H1 (cell line): ENCODE data around the gene UBE2J1. TPM values are rescaled to one million over a fixed set of nuclear protein-coding genes. Genes with fewer than 3 reads are reported as not detected.

Experiments used
- CTCF ChIA-PET: fragments of 300-600 bp; sonication (Branson Sonifier 250); formaldehyde crosslinking; loops from one replicate; lab custom pipeline; 2021; ENCODE audit not compliant: partially characterized antibody; lab: Charles Lee
- POLR2A ChIA-PET: fragments of 300-600 bp; sonication (Branson Sonifier 250); formaldehyde crosslinking; loops from one replicate; lab custom pipeline; 2021; ENCODE audit warnings: inconsistent platforms; ENCODE audit not compliant: partially characterized antibody; lab: Charles Lee
- DNase-seq, 2 experiments: peaks; one replicate each; pipeline versions ENCODE4 v3.0.0 to v3.0.0-alpha.2; 2010 to 2022; ENCODE audit warnings: low spot score in 2 of 2, low read depth in 1 of 2, mixed read lengths in 1 of 2
- FAIRE-seq: peaks from 2 replicates; lab custom pipeline; 2011; peaks lifted over from hg19 to GRCh38; lab: Jason Lieb, UNC
- H2AFZ ChIP-seq: 2 replicates; pipeline ENCODE4 v1.8.1; 2012; ENCODE audit warnings: low read length, inconsistent platforms
- H2AK5ac ChIP-seq: 2 replicates; pipeline ENCODE4 v1.6.1; 2013; ENCODE audit warnings: low read depth, low read length
- H2BK120ac ChIP-seq: replicated peaks from 2 replicates; pipeline ENCODE3; 2013; ENCODE audit warnings: low read depth, low read length, inconsistent platforms
- H2BK12ac ChIP-seq: 2 replicates; pipeline ENCODE4 v1.6.1; 2013; ENCODE audit warnings: low read depth, low read length
- H2BK15ac ChIP-seq: 2 replicates; pipeline ENCODE4 v1.6.1; 2013; ENCODE audit warnings: low read length
- H2BK20ac ChIP-seq: 2 replicates; pipeline ENCODE4 v1.6.1; 2013; ENCODE audit warnings: low read length
- H2BK5ac ChIP-seq: 2 replicates; pipeline ENCODE4 v1.6.1; 2013; ENCODE audit warnings: low read depth, low read length
- H3K14ac ChIP-seq: 2 replicates; pipeline ENCODE4 v1.6.1; 2013; ENCODE audit warnings: inconsistent platforms; ENCODE audit not compliant: insufficient read length
- H3K18ac ChIP-seq: 2 replicates; pipeline ENCODE4 v1.6.1; 2013; ENCODE audit warnings: low read length; ENCODE audit errors: extremely low read depth
- H3K23ac ChIP-seq: 2 replicates; pipeline ENCODE4 v1.6.1; 2013; ENCODE audit warnings: inconsistent platforms; ENCODE audit not compliant: insufficient read length
- H3K23me2 ChIP-seq: 2 replicates; pipeline ENCODE4 v1.6.1; 2013; ENCODE audit warnings: low read depth, low read length
- H3K27ac ChIP-seq: 2 replicates; pipeline ENCODE4 v1.6.1; 2011; ENCODE audit warnings: low read depth, low read length, inconsistent platforms
- H3K27me3 ChIP-seq, 4 experiments: replicated peaks in 1 of 4; 1 replicate in 1 of 4; 2 replicates in 3 of 4; pipeline versions ENCODE4 v1.6.1 to v1.8.1; 2011 to 2013; ENCODE audit warnings: low read length in 3 of 4, mild to moderate bottlenecking in 3 of 4, inconsistent platforms in 2 of 4, mixed read lengths in 2 of 4, moderate library complexity in 1 of 4; ENCODE audit not compliant: control insufficient read depth in 3 of 4, insufficient read depth in 3 of 4; ENCODE audit errors: extremely low read depth in 1 of 4
- H3K36me3 ChIP-seq, 4 experiments: 2 replicates each; pipeline versions ENCODE4 v1.6.1 to v1.8.1; 2011 to 2013; ENCODE audit warnings: mild to moderate bottlenecking in 4 of 4, low read length in 3 of 4, moderate library complexity in 2 of 4, control low read depth in 1 of 4, inconsistent platforms in 1 of 4; ENCODE audit not compliant: insufficient read depth in 4 of 4, control insufficient read depth in 2 of 4
- H3K4ac ChIP-seq: replicated peaks from 2 replicates; pipeline ENCODE3; 2013; ENCODE audit warnings: low read length, low read depth, mixed read lengths, inconsistent platforms; ENCODE audit not compliant: insufficient read length
- H3K4me1 ChIP-seq, 4 experiments: replicated peaks in 1 of 4; 1 replicate in 1 of 4; 2 replicates in 3 of 4; pipeline versions ENCODE4 v1.6.1 to v1.8.1; 2011 to 2013; ENCODE audit warnings: low read length in 3 of 4, inconsistent platforms in 2 of 4, mixed read lengths in 1 of 4; ENCODE audit not compliant: insufficient read depth in 4 of 4, control insufficient read depth in 3 of 4
- H3K4me2 ChIP-seq, 2 experiments: 2 replicates each; pipeline versions ENCODE4 v1.6.1 to v1.8.1; 2011 to 2013; ENCODE audit warnings: low read depth in 2 of 2, low read length in 2 of 2, control low read depth in 1 of 2, inconsistent platforms in 1 of 2, mild to moderate bottlenecking in 1 of 2; ENCODE audit not compliant: insufficient read depth in 1 of 2
- H3K4me3 ChIP-seq, 4 experiments: fragments of 200-600, 300-600 bp in 1 of 4; sonication (generic), shearing (Covaris generic), sonication (Bioruptor Twin) in 1 of 4; 2 replicates each; pipeline versions ENCODE4 v1.5.1 to v1.8.1; 2011 to 2016; ENCODE audit warnings: low read length in 4 of 4, low read depth in 3 of 4, control low read depth in 2 of 4, inconsistent platforms in 2 of 4, mild to moderate bottlenecking in 2 of 4, mixed read lengths in 1 of 4, moderate library complexity in 1 of 4; ENCODE audit not compliant: insufficient read depth in 2 of 4; ENCODE audit errors: extremely low read depth in 1 of 4
- H3K56ac ChIP-seq: replicated peaks from 2 replicates; pipeline ENCODE3; 2013; ENCODE audit warnings: low read depth, mild to moderate bottlenecking, mixed read lengths, low read length, inconsistent platforms; ENCODE audit not compliant: insufficient read length
- H3K79me1 ChIP-seq: 2 replicates; pipeline ENCODE4 v1.6.1; 2013; ENCODE audit warnings: low read depth, low read length, control low read depth
- H3K79me2 ChIP-seq, 2 experiments: 2 replicates each; pipeline versions ENCODE4 v1.6.1 to v1.8.1; 2012 to 2013; ENCODE audit warnings: low read length in 2 of 2, mild to moderate bottlenecking in 2 of 2, inconsistent platforms in 1 of 2; ENCODE audit not compliant: insufficient read depth in 2 of 2, control insufficient read depth in 1 of 2
- H3K9ac ChIP-seq, 4 experiments: replicated peaks in 1 of 4; 1 replicate in 1 of 4; 2 replicates in 3 of 4; pipeline versions ENCODE4 v1.6.1 to v1.8.1; 2011 to 2013; ENCODE audit warnings: low read depth in 3 of 4, low read length in 3 of 4, control low read depth in 2 of 4, mild to moderate bottlenecking in 2 of 4, moderate library complexity in 2 of 4, inconsistent platforms in 1 of 4; ENCODE audit errors: extremely low read depth in 1 of 4
- H3K9me3 ChIP-seq, 2 experiments: 2 replicates each; pipeline versions ENCODE4 v1.6.1 to v1.8.1; 2012 to 2013; ENCODE audit warnings: mild to moderate bottlenecking in 2 of 2, moderate library complexity in 2 of 2, control low read depth in 1 of 2, inconsistent platforms in 1 of 2, low read depth in 1 of 2, low read length in 1 of 2, mixed read lengths in 1 of 2; ENCODE audit not compliant: insufficient read depth in 2 of 2
- H4K20me1 ChIP-seq, 2 experiments: replicated peaks in 1 of 2; 2 replicates each; pipeline versions ENCODE3 to v1.8.1; 2011 to 2013; ENCODE audit warnings: inconsistent platforms in 2 of 2, low read length in 2 of 2, mild to moderate bottlenecking in 1 of 2; ENCODE audit not compliant: insufficient read depth in 2 of 2, control insufficient read depth in 1 of 2
- H4K5ac ChIP-seq: 2 replicates; pipeline ENCODE4 v1.6.1; 2013; ENCODE audit warnings: low read length, low read depth, mixed read lengths, inconsistent platforms; ENCODE audit not compliant: insufficient read length
- H4K8ac ChIP-seq: 2 replicates; pipeline ENCODE4 v1.8.0; 2013; ENCODE audit warnings: mild to moderate bottlenecking, moderate library complexity, low read length, inconsistent platforms; ENCODE audit not compliant: insufficient read depth; ENCODE audit errors: extremely low read depth
- H4K91ac ChIP-seq: replicated peaks from 2 replicates; pipeline ENCODE3; 2013; ENCODE audit warnings: low read length, mixed read lengths, inconsistent platforms; ENCODE audit not compliant: insufficient read length
- ATF3 ChIP-seq: IDR thresholded peaks from 2 replicates; pipeline ENCODE4 v1.6.1; 2011; ENCODE audit warnings: low read depth, mild to moderate bottlenecking, low read length; ENCODE audit not compliant: insufficient read depth
- CEBPB ChIP-seq: IDR thresholded peaks from 2 replicates; pipeline ENCODE4 v1.6.1; 2012; ENCODE audit warnings: low read depth, low read length
- CTBP2 ChIP-seq: IDR thresholded peaks from 2 replicates; pipeline ENCODE4 v1.7.0; 2011; ENCODE audit warnings: borderline replicate concordance, mild to moderate bottlenecking, moderate library complexity, mixed read lengths, low read length; ENCODE audit not compliant: insufficient read depth, insufficient read length
- NRF1 ChIP-seq: IDR thresholded peaks from 2 replicates; pipeline ENCODE4 v1.6.1; 2011; ENCODE audit warnings: mild to moderate bottlenecking, low read depth, low read length, improper control_type of control experiment
- TBP ChIP-seq: IDR thresholded peaks from 2 replicates; pipeline ENCODE4 v1.6.1; 2011; ENCODE audit warnings: low read depth, low read length, improper control_type of control experiment
- WGBS, 2 experiments: shearing (Covaris generic) in 1 of 2; methylation state at CpG; one replicate each; pipeline versions ENCODE4 v1.1.6 to v1.1.7; 2013 to 2015; ENCODE audit warnings: low lambda C conversion rate in 2 of 2, mixed read lengths in 2 of 2, inconsistent platforms in 1 of 2, low coverage in 1 of 2, missing lambda C conversion rate in 1 of 2; ENCODE audit not compliant: insufficient replicate concordance in 2 of 2, insufficient coverage in 1 of 2, insufficient read length in 1 of 2; ENCODE audit errors: extremely low coverage in 1 of 2, missing lambda C conversion rate in 1 of 2; 5-methylcytosine and 5-hydroxymethylcytosine counted together
- polyA plus RNA-seq, 7 experiments: library from polyadenylated mRNA; depleted of rRNA in 3 of 7; stranded (reverse) in 5 of 7; unstranded in 2 of 7; fragments of >200 nt in 5 of 7; fragments of 200-250 nt in 2 of 7; gene quantifications; 1 replicate in 5 of 7; 2 replicates in 1 of 7; 4 replicates in 1 of 7; pipeline versions ENCODE4 v1.2.1 to v1.2.3, GENCODE V29; 2011 to 2013; ENCODE audit warnings: missing spikeins in 2 of 7, mixed read lengths in 2 of 7
- total RNA-seq: library from RNA; stranded (reverse); fragmentation: NEBNext Ultra II Directional; extraction: Animal tissue kit (Norgen Biotek cat#: 25700); gene quantifications from 2 replicates; pipeline ENCODE4 v1.2.1, GENCODE V29; 2021

Gene UBE2J1
- total and polyA plus RNA-seq, 2 of the 8 experiments (the other 6 are each of a cell fraction or from before 2014, with no cell fraction given) = 8.5 to 15.2 TPM

DNA sequence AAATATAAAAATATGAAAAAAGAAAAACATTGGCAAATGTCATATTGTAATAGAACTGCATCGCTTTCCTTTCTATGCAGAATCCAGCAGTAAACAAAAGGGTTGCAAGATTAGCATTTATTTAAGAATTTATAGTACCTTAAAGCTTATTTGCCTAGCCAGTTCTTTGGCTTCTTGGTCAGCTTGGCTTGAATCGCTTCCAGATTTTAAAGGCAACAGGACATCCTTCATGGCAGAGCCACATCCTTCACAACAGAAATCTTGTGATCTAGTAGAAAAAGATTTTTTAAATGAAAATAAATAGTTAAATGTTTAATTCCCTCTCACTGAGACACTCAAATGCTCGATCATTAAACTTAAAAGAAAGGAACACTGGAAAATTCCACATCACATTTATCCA lies 17.4 kb downstream of the UBE2J1 start:
- Histone ChIP-seq H2BK12ac (no peak overlapping the region), H3K56ac (no peak overlapping the region), H3K79me2 (no peaks in the 10 kb centered on the region), H3K27me3 (no peaks in the 10 kb centered on the region), H3K18ac (no peak overlapping the region), H2AK5ac (no peak overlapping the region), H3K9ac (no peak overlapping the region), H4K5ac (no peak overlapping the region), H2BK15ac (no peak overlapping the region), H4K20me1 (no peaks in the 10 kb centered on the region), H2AFZ (no peak overlapping the region), H3K79me1 (no peaks in the 10 kb centered on the region), H4K8ac (no peak overlapping the region), H3K4ac (no peak overlapping the region), H3K23me2 (no peaks in the 10 kb centered on the region), H3K9me3 (no peaks in the 10 kb centered on the region), H3K4me1 (no peaks in the 10 kb centered on the region), H3K23ac (no peak overlapping the region), H2BK20ac (no peak overlapping the region), H3K36me3 (no peaks in the 10 kb centered on the region; a peak in 1 of 8 replicates), H3K4me3 (no peak overlapping the region), H3K27ac (no peak overlapping the region), H2BK120ac (no peak overlapping the region), H3K4me2 (no peak overlapping the region), H3K14ac (no peak overlapping the region), H2BK5ac (no peak overlapping the region), H4K91ac (no peak overlapping the region)
- CTCF ChIA-PET = interaction anchor here (1.7 to 2.5 kb wide), 4 partner anchors 9 to 37 kb away, joined by 4 to 11 read pairs (median 7); no protein-coding TSS in a partner anchor
- DNase-seq (no peak), FAIRE-seq (no peak)
- POLR2A ChIA-PET = no interaction called here
- WGBS, 2 experiments = 89% methylated on average over 3 of the region's 3 CpGs; no CpG with 5 or more reads in 1 of the 2 experiments
- TF ChIP-seq ATF3 (no peak), TBP (no peak), NRF1 (no peak), CTBP2 (no peak), CEBPB (no peak)
